Loucy (cell line): Measurements from ENCODE around the gene IL36RN.

Experiments used
- EZH2phosphoT487 ChIP-seq: fragments of 200-600 bp; IDR thresholded peaks from 2 replicates; pipeline ENCODE4 v1.6.1; 2018; ENCODE audit warnings: antibody characterized with exemption, mild to moderate bottlenecking, moderate library complexity, borderline replicate concordance
- TF ChIP-seq, protein P1 (sequence below): fragments of 200-600 bp; sonication (generic); conservative IDR thresholded peaks from 2 replicates; pipeline ENCODE4 v1.5.1; 2014; ENCODE audit warnings: mild to moderate bottlenecking, antibody characterized with exemption, low read length

DNA sequence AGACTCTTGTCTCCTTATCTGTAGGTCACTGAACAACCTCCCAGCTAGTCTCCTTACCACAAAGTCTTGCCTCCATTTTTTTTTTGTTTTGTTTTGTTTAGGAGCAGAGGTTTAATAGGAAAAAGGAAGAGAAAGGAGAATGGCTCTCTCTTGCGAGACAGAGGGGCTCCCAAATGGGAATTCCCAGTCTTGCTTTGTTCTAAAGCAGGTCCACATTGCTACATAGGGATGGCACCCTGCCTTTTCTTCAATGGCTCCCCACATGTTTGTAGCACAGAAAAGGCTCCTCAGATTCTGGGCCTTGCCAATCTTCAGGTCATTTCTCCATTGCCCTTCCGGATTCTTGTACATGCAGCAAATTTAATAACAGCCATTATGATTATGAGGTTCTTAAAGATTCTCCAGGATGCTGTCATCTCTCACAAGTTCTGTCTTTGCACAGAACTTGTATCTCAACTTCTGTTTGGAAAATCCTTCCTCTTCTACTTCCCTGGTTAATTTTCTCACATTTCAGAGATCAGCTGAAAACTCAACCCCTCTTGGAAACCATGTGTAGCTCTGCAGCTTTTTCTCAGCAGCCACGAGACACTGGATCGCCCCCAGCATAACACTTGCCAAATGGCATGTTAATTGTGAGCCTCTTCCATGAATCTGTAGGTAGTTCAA, 32.4 kb downstream of the IL36RN start:
- TF ChIP-seq, protein P1, sequence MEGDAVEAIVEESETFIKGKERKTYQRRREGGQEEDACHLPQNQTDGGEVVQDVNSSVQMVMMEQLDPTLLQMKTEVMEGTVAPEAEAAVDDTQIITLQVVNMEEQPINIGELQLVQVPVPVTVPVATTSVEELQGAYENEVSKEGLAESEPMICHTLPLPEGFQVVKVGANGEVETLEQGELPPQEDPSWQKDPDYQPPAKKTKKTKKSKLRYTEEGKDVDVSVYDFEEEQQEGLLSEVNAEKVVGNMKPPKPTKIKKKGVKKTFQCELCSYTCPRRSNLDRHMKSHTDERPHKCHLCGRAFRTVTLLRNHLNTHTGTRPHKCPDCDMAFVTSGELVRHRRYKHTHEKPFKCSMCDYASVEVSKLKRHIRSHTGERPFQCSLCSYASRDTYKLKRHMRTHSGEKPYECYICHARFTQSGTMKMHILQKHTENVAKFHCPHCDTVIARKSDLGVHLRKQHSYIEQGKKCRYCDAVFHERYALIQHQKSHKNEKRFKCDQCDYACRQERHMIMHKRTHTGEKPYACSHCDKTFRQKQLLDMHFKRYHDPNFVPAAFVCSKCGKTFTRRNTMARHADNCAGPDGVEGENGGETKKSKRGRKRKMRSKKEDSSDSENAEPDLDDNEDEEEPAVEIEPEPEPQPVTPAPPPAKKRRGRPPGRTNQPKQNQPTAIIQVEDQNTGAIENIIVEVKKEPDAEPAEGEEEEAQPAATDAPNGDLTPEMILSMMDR: no peak
- TF ChIP-seq EZH2phosphoT487: no peak
